Transverse colon (tissue), 4 donors: ENCODE results near the gene SH3TC2.

Experiments
- CTCF ChIP-seq, 5 experiments: fragments of 200-600 bp in 3 of 5; fragments of 450-650 bp in 2 of 5; sonication (generic) in 3 of 5; IDR thresholded peaks; 1 replicate in 2 of 5; 2 replicates in 3 of 5; pipeline ENCODE4 v1.5.1; 2016 to 2017; ENCODE audit warnings: antibody characterized with exemption in 5 of 5, inconsistent platforms in 3 of 5, mild to moderate bottlenecking in 2 of 5, moderate library complexity in 1 of 5
- EP300 ChIP-seq: sonication (generic); formaldehyde crosslinking; IDR thresholded peaks from one replicate; pipeline ENCODE4 v1.6.1; 2017; ENCODE audit warnings: antibody characterized with exemption, low read depth
- POLR2A ChIP-seq: fragments of 450-650 bp; IDR thresholded peaks from one replicate; pipeline ENCODE4 v1.6.1; 2016; ENCODE audit warnings: antibody characterized with exemption, mild to moderate bottlenecking, moderate library complexity
- POLR2AphosphoS5 ChIP-seq, 3 donors: sonication (generic); formaldehyde crosslinking; IDR thresholded peaks; one replicate each; pipeline ENCODE4 v1.6.1; 2016; ENCODE audit warnings: antibody characterized with exemption in 3 of 3

- TF ChIP-seq CTCF (IDR thresholded peaks at IDR 0.05) = no peak
- TF ChIP-seq POLR2AphosphoS5 (IDR thresholded peaks at IDR 0.05) = peak in 1 of 3 donors; percentile 65
- no peak for TF ChIP-seq POLR2A
- no peak for TF ChIP-seq EP300
Measured at GRCh38 chr5:148965511-148966265, 97.2 kb downstream of the SH3TC2 start.
